ENCODE results near the gene NFIX. TPM values are rescaled to one million over a fixed set of nuclear protein-coding genes. Genes with fewer than 3 reads are reported as not detected.
A peak's percentile ranks its signal among the peaks of the same experiment; 100 is the strongest.

Gene NFIX
- total RNA-seq, 2 donors from 2014 or later = 117 to 133 TPM

DNA sequence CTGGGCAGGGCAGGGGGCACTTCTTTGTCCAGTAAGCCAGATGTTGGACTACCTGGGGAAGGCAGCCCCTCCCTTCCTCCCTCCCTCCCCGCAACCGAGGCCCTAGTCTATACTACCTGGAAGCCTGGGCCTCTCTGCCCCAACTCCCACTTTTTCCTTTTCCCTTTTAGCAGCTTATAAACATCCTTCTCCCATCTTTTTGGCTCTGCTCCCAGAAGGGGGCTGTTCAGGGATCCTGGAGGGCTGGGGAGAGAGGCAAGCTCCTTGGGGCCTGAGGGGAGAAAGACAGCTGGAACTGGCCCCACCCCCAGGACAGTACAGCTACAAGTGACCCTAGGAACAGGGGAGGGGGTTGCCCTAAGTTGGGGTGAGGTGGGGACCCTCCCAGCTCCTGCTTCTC lies 62.5 kb downstream of the NFIX start:
- intact Hi-C loops (cut with DNase I) = loop anchor here (5.0 to 10.0 kb wide), 2 partner anchors 60 to 797 kb away; partner anchors contain the start of gene NFIX (in 1 of the 2)
- ATAC-seq (no peak), DNase-seq (no peak)

DNA sequence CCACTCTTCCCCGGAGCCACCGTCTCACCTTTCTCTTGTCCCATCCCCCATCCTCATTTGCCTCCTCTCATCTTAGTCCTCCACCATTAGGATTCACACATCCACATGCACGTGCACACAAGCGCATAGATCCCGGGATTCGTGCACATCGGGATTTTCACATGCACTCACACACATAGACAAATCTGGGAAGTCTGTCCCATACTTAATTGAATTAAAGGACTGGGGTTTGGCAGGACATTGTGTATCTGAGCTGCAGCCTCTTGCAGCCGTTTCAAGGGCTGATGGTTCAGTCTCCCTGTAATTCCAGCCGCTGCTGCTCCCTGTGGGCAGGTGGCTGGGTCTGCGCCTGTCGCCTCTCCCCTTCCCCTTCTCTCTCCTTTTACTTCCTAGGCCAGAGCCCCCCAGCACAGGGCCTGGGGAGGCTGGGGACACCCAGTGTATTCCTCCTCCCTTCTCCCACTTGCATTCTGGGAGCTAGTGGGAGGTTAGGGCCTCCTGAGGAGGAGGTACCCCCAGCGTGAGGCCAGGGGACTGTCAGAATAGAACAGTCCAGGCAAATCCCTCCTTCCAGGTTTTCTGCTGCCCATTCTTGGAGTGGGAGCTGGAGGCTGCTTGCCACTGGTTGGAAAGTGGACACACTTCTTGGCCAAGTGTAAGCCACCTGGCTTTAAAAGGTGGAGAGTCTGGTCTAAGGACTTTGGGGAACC lies 63.8 kb downstream of the NFIX start:
- intact Hi-C loops (cut with DNase I) = loop anchor here (5.0 to 10.0 kb wide), 2 partner anchors 62 to 796 kb away; partner anchors contain the start of gene NFIX (in 1 of the 2)
- DNase-seq (no peak), ATAC-seq (no peak)

DNA sequence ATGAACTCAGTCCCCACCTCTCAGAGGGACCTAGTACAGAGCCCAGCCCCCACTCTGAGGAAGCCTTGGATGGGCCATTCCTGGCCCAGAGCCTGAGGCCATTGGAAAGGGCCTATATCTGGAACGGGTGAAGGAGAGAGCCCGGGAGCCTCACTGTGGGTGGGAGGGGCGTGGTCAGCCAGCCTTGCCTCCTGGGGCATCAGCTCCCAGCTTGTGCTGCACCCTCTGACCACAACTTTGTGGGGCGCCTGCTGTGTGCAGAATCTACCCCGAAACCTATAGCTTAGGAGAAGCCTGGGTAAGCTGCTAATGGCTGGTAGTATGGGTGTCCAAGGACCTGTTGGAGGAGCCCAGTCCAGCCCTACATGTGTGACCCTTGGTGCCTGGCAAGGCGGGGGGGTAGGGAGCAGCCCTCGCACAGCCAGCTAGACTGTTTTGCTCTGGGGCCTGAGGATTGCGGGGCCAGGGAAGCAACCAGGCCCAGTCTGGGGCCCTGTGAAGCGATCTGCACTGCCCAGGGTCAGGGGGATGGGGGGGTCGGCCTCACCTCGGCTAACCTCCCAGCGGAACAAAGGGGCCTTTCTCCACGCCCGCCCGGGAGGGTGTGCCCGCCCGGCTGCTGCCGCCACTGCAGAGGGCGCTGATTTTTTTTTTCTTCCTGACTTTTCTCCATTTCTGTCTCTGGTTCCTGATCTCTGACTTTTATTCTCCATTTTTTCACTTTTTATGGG lies 65.1 kb downstream of the NFIX start:
- ATAC-seq = peak; percentile 4 to 9
- DNase-seq = peak; percentile 50
- intact Hi-C loops (cut with DNase I) = loop anchor here in 1 of 2 donors (5.0 kb wide), 2 partner anchors 38 to 73 kb away; no protein-coding TSS in a partner anchor

DNA sequence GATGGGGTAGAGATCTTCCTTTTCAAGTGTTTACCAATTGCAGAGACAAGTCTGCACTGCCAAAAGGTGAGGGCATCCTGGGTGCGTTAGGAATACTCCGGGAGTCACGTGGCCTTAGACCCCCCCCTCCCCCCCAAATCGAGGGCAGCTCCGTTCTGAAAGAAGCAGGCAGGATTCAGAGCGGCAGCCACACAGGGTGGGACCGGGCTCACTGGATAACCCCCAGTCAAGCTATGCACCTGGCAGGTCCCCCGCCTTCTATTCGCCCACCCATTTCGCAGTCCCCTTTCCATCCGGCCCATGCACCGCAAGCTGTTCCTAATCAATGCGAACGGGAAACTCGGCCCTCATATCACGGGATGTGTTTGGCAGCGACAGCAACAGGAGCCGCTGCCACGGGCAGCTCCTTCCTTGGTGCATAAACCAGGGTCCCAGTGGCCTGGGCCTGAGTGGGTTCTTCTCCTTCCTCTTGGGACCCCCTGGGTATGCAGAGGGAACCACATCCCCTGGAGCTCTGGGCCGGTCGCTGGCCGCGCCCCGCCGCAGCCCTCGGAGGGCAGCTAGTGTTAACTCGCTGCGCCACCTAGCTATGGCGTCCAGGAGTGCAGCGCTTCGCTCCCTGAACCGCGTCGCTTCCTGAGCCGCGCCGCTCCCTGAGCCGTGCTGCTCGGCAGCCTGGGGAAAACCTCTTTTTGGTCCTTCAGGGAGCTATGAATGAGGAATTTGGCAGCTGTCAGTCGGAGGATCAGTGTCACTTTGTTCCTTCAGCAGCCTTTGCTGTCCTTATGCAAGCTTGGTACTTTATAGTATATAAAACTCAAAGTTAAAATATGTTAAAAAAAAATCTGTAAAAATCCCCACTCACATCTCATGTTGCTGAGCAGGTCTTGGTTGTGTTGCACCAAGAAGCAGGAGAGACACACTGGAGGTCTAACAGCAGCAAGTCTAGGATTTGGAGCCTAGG lies 66.0 kb downstream of the NFIX start:
- peak; percentile 89 for DNase-seq
- peak; percentile 78 to 80 for ATAC-seq
- intact Hi-C loops (cut with DNase I) = loop anchor here in 1 of 2 donors (5.0 kb wide), 2 partner anchors 39 to 74 kb away; no protein-coding TSS in a partner anchor

- intact Hi-C loops (cut with DNase I) = loop anchor here in 1 of 2 donors (5.0 kb wide), 2 partner anchors 40 to 75 kb away; no protein-coding TSS in a partner anchor
- ATAC-seq (no peak), DNase-seq (no peak)
Measured at GRCh38 chr19:13062317-13062716, 67.0 kb downstream of the NFIX start.

GRCh38 chr19:13063461-13064091 lies 68.3 kb downstream of the NFIX start:
- DNase-seq = peak; percentile 57
- intact Hi-C loops (cut with DNase I) = loop anchor here in 1 of 2 donors (5.0 kb wide), 2 partner anchors 41 to 76 kb away; no protein-coding TSS in a partner anchor
- peak; percentile 70 to 73 for ATAC-seq

GRCh38 chr19:13064092-13064489 lies 68.8 kb downstream of the NFIX start:
- intact Hi-C loops (cut with DNase I) = loop anchor here in 1 of 2 donors (5.0 kb wide), 2 partner anchors 42 to 77 kb away; no protein-coding TSS in a partner anchor
- DNase-seq (peak; percentile 57), ATAC-seq (peak; percentile 39 to 41)

DNA sequence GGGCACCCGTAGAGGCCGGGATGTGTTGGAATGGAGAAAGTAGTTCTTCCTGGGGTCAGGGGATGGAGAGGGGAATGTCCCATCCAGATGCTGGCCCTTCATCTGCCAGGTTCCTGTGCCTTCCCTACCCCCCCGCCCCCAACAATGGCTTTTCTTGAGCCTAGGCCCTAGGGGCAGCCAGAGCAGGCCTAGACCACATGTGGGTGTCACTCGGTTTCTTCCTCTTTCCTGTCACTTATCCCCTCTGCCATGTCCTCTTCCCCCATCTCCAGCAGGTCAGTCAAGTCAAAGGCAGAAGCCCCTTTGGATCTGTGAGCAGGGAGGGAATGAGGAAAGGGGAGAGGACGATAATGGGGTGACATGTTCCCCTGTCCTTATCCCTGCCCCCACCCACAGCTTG lies 71.0 kb downstream of the NFIX start:
- intact Hi-C loops (cut with DNase I) = no loop called here
- ATAC-seq = no peak

DNA sequence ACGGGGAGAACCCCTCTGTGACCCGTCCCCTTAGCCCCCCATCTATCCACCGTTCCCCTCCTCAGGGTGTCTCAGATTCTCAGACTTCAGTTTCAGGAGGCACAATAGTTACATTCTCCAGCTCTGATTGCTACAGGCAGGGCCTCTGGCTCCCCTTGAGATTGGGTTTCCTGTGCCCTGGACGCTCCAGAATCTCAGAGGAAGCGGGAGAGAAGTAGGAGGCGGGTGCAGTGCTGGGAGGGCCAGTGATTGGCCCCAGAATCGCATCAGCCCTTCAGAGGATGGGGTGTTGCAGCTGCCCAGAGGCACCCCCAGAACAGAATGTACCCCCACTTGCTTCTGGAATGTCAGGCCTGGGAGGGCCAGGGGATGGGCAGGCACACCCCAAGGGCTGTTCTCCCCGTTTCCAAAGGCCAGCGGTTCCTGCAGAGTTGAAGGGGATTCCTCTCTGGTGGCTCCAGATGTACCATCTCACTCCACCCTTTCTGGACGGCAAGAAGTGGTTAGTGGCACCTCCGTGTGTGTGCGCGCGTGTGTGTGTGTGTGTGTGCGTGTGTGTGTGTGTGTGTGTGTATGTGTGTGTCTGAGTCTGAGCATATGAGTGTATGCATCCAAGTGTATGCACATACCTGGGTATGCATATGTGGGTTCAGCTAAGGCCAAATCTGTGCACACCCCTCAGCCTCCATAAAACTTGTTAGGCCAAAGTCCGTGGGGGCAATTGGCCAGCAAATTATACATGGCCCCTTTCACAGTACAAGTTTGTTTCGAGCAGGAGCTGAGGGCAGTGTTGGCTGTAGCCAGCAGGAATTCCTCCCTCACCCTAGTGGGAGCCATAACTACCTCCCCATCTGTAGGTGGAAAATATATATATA lies 71.9 kb downstream of the NFIX start:
- no peak for ATAC-seq
- intact Hi-C loops (cut with DNase I) = no loop called here
- no peak for DNase-seq

More for the DNA sequence above, 71.0 kb downstream of the NFIX start:
- no peak for DNase-seq

DNA sequence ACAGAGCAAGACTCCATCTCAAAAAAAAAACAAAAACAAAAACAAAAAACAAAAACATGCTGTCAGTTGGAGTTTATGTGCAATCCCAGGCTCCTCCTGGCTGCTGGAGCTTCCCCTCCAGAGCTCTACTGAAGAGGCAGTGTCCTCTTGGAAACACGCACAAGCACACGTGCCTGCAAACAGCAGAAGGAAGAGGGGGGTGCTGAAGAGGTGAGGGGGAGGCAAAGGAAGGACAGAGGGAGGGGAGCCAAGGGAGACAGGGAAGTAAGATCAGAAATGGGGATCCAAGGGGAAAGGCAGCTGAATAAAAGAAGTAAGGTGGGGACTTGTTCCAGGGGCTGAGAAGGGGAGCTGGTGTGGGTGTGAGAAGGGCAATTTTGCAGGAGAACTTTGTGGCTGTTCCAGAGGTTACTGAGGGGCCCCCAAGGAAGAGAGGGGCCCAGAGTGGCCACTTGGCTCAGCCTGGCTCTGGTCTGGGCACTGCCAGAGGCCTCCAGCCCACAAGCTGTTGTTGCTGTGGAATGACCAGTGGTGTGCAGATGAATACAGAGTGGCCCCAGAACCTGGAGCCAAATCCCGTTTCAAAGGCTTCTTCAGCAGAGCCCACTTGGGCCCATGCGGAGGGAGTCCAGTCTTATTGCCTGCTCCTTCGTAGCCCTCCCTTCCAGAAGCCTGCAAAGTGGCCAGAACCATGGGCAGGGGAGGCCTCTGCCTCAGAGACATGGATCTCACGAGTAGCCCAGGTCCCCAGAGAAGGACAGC lies 73.0 kb downstream of the NFIX start:
- intact Hi-C loops (cut with DNase I) = no loop called here
- DNase-seq (no peak), ATAC-seq (no peak)

- ATAC-seq = peak in 1 of 2 donors; percentile 39
- DNase-seq = peak; percentile 52
- intact Hi-C loops (cut with DNase I) = no loop called here
Measured at GRCh38 chr19:13069415-13070359, 74.4 kb downstream of the NFIX start.

- peak; percentile 5 to 25 for ATAC-seq
- intact Hi-C loops (cut with DNase I) = no loop called here
Measured at GRCh38 chr19:13070425-13071140, 75.3 kb downstream of the NFIX start.

DNA sequence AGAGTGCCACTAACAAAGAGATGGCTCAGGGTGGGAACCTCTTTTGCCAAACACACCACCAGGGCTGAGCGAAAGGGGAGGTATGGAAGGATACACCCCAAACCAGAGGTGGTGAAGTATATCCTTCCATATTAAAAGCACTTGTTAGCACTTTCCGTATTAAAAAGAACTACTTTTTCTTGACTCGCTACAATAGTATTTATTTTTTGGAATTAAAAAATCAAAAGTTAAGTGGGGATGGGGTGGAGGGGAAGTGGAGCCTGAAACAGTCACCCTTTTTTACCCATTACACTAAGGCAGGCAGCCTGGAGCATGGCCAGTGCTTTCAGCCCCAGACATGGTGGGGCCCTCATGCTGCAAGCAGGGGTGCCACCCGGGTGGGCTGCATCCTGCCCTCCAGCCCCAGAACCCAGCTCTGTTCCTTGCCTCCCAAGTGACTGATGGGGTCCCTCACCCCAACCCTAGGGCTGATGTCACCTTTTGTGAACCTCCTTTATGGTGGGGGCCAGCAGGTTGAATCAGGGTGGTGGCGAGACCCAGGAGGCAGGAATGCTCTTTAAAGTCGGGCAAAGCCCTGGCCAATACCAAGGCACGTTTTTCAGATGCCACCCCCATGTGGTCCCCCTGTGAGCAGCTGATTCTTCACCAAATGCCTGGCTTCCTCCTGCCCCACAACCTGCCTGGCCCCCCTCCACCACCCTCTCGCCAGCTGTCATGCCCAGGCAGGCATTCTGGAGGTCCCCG lies 76.3 kb downstream of the NFIX start:
- no peak for ATAC-seq
- intact Hi-C loops (cut with DNase I) = no loop called here
- no peak for DNase-seq

More at GRCh38 chr19:13070425-13071140, 75.3 kb downstream of the NFIX start:
- peak; percentile 45 for DNase-seq

- no peak for DNase-seq
- ATAC-seq = no peak
- intact Hi-C loops (cut with DNase I) = no loop called here
Measured at GRCh38 chr19:13072188-13072908, 77.1 kb downstream of the NFIX start.
